Liver (tissue), 9 donors: Measurements from ENCODE around the gene PNMT. TPM values are rescaled to one million over a fixed set of nuclear protein-coding genes. Genes with fewer than 3 reads are reported as not detected.

ENCODE experiments used
- DNase-seq: peaks from one replicate; pipeline ENCODE4 v3.0.0-alpha.2; 2017; ENCODE audit warnings: low spot score
- H3K27ac ChIP-seq, 2 donors: one replicate each; pipeline ENCODE4 v1.7.0; 2013; ENCODE audit warnings: inconsistent platforms in 2 of 2, low read length in 2 of 2, control low read depth in 1 of 2, low read depth in 1 of 2, mild to moderate bottlenecking in 1 of 2
- H3K27me3 ChIP-seq, 4 donors: one replicate each; pipeline versions ENCODE4 v1.6.1 to v1.7.0; 2013; ENCODE audit warnings: low read length in 3 of 4, inconsistent platforms in 1 of 4, mild to moderate bottlenecking in 1 of 4, moderate library complexity in 1 of 4; ENCODE audit not compliant: control insufficient read depth in 4 of 4, insufficient read depth in 4 of 4
- H3K36me3 ChIP-seq, 4 donors: one replicate each; pipeline versions ENCODE4 v1.6.1 to v1.7.0; 2013; ENCODE audit warnings: low read length in 3 of 4, mild to moderate bottlenecking in 3 of 4, low read depth in 1 of 4, moderate library complexity in 1 of 4; ENCODE audit not compliant: control insufficient read depth in 4 of 4, insufficient read depth in 3 of 4
- H3K4me1 ChIP-seq, 4 donors: one replicate each; pipeline versions ENCODE4 v1.6.1 to v1.7.0; 2013; ENCODE audit warnings: low read length in 3 of 4, mild to moderate bottlenecking in 3 of 4, moderate library complexity in 1 of 4; ENCODE audit not compliant: control insufficient read depth in 4 of 4, insufficient read depth in 4 of 4
- H3K4me3 ChIP-seq, 3 donors: one replicate each; pipeline versions ENCODE4 v1.6.1 to v1.7.0; 2013; ENCODE audit warnings: low read length in 3 of 3, control low read depth in 1 of 3, low read depth in 1 of 3, mild to moderate bottlenecking in 1 of 3
- H3K9ac ChIP-seq, 2 donors: one replicate each; pipeline ENCODE4 v1.7.0; 2013; ENCODE audit warnings: low read length in 2 of 2, mild to moderate bottlenecking in 2 of 2, moderate library complexity in 2 of 2, control low read depth in 1 of 2, low read depth in 1 of 2
- H3K9me3 ChIP-seq, 4 donors: one replicate each; pipeline versions ENCODE4 v1.6.1 to v1.7.0; 2013; ENCODE audit warnings: low read length in 3 of 4; ENCODE audit not compliant: control insufficient read depth in 4 of 4
- CTCF ChIP-seq: fragments of 150-350 bp; IDR thresholded peaks from 2 replicates; pipeline ENCODE4 v1.5.1; 2017; ENCODE audit warnings: improper control_type of control experiment, low read depth, low read length; ENCODE audit not compliant: missing input control
- EGR1 ChIP-seq, 2 donors: IDR thresholded peaks; 2 replicates each; pipeline ENCODE4 v1.6.1; 2016 to 2018; ENCODE audit warnings: antibody characterized with exemption in 2 of 2, low read depth in 2 of 2
- FOXA1 ChIP-seq: IDR thresholded peaks from 2 replicates; pipeline ENCODE4 v1.6.1; 2016; ENCODE audit warnings: antibody characterized with exemption
- FOXA2 ChIP-seq: IDR thresholded peaks from 2 replicates; pipeline ENCODE4 v1.6.1; 2016; ENCODE audit warnings: antibody characterized with exemption
- GABPA ChIP-seq, 2 donors: IDR thresholded peaks in 1 of 2; conservative IDR thresholded peaks in 1 of 2; 2 replicates each; pipeline ENCODE4 v1.6.1; 2016; ENCODE audit warnings: antibody characterized with exemption in 2 of 2, mild to moderate bottlenecking in 1 of 2, moderate library complexity in 1 of 2
- HNF4A ChIP-seq, 2 donors: conservative IDR thresholded peaks; 2 replicates each; pipeline ENCODE4 v1.6.1; 2016; ENCODE audit warnings: antibody characterized with exemption in 2 of 2, mild to moderate bottlenecking in 2 of 2
- HNF4G ChIP-seq: IDR thresholded peaks from 2 replicates; pipeline ENCODE4 v1.6.1; 2016; ENCODE audit warnings: antibody characterized with exemption
- JUND ChIP-seq, 2 donors: IDR thresholded peaks; 2 replicates each; pipeline ENCODE4 v1.6.1; 2016; ENCODE audit warnings: antibody characterized with exemption in 2 of 2
- NR2F2 ChIP-seq: IDR thresholded peaks from 2 replicates; pipeline ENCODE4 v1.6.1; 2016; ENCODE audit warnings: antibody characterized with exemption
- RAD21 ChIP-seq, 2 donors: IDR thresholded peaks; 2 replicates each; pipeline ENCODE4 v1.6.1; 2016; ENCODE audit warnings: antibody characterized with exemption in 2 of 2, mild to moderate bottlenecking in 2 of 2
- REST ChIP-seq: IDR thresholded peaks from 2 replicates; pipeline ENCODE4 v1.6.1; 2016; ENCODE audit warnings: antibody characterized with exemption, mild to moderate bottlenecking
- RXRA ChIP-seq, 2 donors: IDR thresholded peaks; 2 replicates each; pipeline ENCODE4 v1.6.1; 2017 to 2018; ENCODE audit warnings: antibody characterized with exemption in 2 of 2, mild to moderate bottlenecking in 1 of 2
- SP1 ChIP-seq: IDR thresholded peaks from 2 replicates; pipeline ENCODE4 v1.6.1; 2018; ENCODE audit warnings: antibody characterized with exemption, mild to moderate bottlenecking
- TAF1 ChIP-seq: conservative IDR thresholded peaks from 2 replicates; pipeline ENCODE4 v1.6.1; 2016; ENCODE audit warnings: antibody characterized with exemption, mild to moderate bottlenecking
- YY1 ChIP-seq: IDR thresholded peaks from 2 replicates; pipeline ENCODE4 v1.6.1; 2016; ENCODE audit warnings: antibody characterized with exemption, mild to moderate bottlenecking
- WGBS: extraction: QIAGEN DNeasy Blood & Tissue Kit; methylation state at CpG from one replicate; pipeline ENCODE4 v1.1.7; 2013; 5-methylcytosine and 5-hydroxymethylcytosine counted together
- polyA plus RNA-seq, 2 donors: library from polyadenylated mRNA; stranded (reverse) in 1 of 2; unstranded in 1 of 2; fragments of 200-250 nt in 1 of 2; fragments of >200 nt in 1 of 2; fragmentation: Nextera tagmentation in 1 of 2; extraction: Ambion mirVana in 1 of 2; gene quantifications; one replicate each; pipeline versions ENCODE4 v1.2.1 to v1.2.3, GENCODE V29; 2013 to 2015
- total RNA-seq, 2 donors: library from RNA; depleted of rRNA; stranded (reverse); fragments of >200 nt; gene quantifications; one replicate each; pipeline ENCODE4 v1.2.3, GENCODE V29; 2014
- TF ChIP-seq, protein P1 (sequence below): IDR thresholded peaks from 2 replicates; pipeline ENCODE4 v1.6.1; 2016; ENCODE audit warnings: antibody characterized with exemption
- TF ChIP-seq, protein P2 (sequence below): IDR thresholded peaks from 2 replicates; pipeline ENCODE4 v1.6.1; 2016; ENCODE audit warnings: antibody characterized with exemption
- TF ChIP-seq, protein P3 (sequence below): IDR thresholded peaks from 2 replicates; pipeline ENCODE4 v1.6.1; 2016; ENCODE audit warnings: antibody characterized with exemption
- donor health status: healthy.
- donor health status: healthy.
- donor health status: healthy.
- donor health status: healthy.
- donor health status: healthy.

The PNMT gene
- total and polyA plus RNA-seq, 4 donors: 0.20 to 8.6 (median 0.26) TPM; not detected in 1

DNA sequence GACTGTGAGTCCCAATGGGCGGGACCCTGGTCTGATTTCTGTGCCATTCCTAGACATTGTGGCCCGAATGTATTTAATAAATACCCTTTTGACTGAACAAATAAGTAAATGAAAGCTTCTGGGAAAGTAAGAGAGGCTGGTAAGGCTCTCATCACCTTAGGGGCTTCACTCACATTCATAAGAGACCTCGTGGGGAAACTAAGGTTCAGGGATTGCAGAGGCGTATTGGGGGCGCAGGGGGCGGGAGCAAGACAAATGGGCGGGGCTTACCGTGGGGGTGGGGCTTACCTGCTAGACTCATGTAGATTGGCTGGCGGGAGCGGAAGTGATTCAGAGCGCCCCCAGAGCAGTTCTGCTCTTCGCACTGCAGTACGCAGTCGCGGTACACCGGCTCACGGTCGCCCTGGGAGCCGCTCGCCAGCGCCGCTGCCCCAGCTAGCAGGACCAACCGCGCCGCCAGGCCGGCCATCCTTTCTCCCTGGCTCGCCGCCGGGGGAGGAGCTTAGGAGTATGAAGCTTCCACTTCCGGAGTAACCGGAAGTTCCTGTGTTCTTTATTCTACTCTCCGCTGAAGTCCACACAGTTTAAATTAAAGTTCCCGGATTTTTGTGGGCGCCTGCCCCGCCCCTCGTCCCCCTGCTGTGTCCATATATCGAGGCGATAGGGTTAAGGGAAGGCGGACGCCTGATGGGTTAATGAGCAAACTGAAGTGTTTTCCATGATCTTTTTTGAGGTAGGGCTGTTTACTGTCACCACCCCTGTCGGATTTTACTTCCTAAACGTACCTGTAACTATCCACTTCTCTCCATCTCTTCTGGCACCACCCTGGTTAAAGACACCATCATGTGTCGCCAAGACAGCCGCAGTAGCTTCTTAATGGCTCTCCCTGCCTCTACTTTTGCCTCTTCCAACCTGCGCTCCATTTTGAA lies 19.6 kb downstream of the PNMT start, which contains the start of gene PGAP3:
PGAP3 (minus strand) TSS at position 512 of the 929 bp plus-strand sequence; CDS start at position 469, 43 bp downstream.
- peak within 1 kb of the TSS; percentile 77 to 99 (median 81) for H3K4me3 ChIP-seq
- H3K9ac ChIP-seq: peak within 1 kb of the TSS; percentile 64 to 93
- H3K9me3 ChIP-seq: no peaks in the 10 kb centered on the region
- DNase-seq: peak; percentile 91
- H3K27me3 ChIP-seq: no peaks in the 10 kb centered on the region
- H3K27ac ChIP-seq: peak within 1 kb of the TSS; percentile 98
- TF ChIP-seq CTCF: no peak
- peak; percentile 33 for TF ChIP-seq REST
- TF ChIP-seq, protein P1, sequence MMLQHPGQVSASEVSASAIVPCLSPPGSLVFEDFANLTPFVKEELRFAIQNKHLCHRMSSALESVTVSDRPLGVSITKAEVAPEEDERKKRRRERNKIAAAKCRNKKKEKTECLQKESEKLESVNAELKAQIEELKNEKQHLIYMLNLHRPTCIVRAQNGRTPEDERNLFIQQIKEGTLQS: no peak
- TF ChIP-seq, protein P2, sequence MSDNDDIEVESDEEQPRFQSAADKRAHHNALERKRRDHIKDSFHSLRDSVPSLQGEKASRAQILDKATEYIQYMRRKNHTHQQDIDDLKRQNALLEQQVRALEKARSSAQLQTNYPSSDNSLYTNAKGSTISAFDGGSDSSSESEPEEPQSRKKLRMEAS: no peak
- TF ChIP-seq RAD21 (IDR thresholded peaks at IDR 0.05): peak; percentile 17 to 35
- TF ChIP-seq SP1: peak; percentile 31
- peak; percentile 54 for TF ChIP-seq TAF1
- no peak for TF ChIP-seq FOXA1
- TF ChIP-seq, protein P3, sequence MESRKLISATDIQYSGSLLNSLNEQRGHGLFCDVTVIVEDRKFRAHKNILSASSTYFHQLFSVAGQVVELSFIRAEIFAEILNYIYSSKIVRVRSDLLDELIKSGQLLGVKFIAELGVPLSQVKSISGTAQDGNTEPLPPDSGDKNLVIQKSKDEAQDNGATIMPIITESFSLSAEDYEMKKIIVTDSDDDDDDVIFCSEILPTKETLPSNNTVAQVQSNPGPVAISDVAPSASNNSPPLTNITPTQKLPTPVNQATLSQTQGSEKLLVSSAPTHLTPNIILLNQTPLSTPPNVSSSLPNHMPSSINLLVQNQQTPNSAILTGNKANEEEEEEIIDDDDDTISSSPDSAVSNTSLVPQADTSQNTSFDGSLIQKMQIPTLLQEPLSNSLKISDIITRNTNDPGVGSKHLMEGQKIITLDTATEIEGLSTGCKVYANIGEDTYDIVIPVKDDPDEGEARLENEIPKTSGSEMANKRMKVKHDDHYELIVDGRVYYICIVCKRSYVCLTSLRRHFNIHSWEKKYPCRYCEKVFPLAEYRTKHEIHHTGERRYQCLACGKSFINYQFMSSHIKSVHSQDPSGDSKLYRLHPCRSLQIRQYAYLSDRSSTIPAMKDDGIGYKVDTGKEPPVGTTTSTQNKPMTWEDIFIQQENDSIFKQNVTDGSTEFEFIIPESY: no peak
- TF ChIP-seq HNF4G: no peak
- TF ChIP-seq RXRA (IDR thresholded peaks at IDR 0.05): no peak
- TF ChIP-seq EGR1 (IDR thresholded peaks at IDR 0.05; ENCODE audit: low read depth in 2 of 2): no peak
- TF ChIP-seq GABPA (IDR thresholded peaks at IDR 0.05 in 1 of 2, conservative IDR thresholded peaks at IDR 0.05 in 1 of 2): peak; percentile 92 to 95
- peak; percentile 3 to 7 for TF ChIP-seq HNF4A (conservative IDR thresholded peaks at IDR 0.05)
- TF ChIP-seq JUND (IDR thresholded peaks at IDR 0.05): no peak
- no peak for TF ChIP-seq FOXA2
- TF ChIP-seq NR2F2: no peak
- peak; percentile 66 for TF ChIP-seq YY1
- H3K4me1 ChIP-seq: peaks cover 3 to 25% (median 19%) of the 10 kb centered on the region in 4 donors
- H3K36me3 ChIP-seq: peaks cover 0 to 14% (median 5%) of the 10 kb centered on the region in 4 donors
- WGBS: 2% methylated on average over 45 of the region's 45 CpGs
